ENCODE results near the gene TSPEAR. TPM values are rescaled to one million over a fixed set of nuclear protein-coding genes. Genes with fewer than 3 reads are reported as not detected.

The TSPEAR gene
- total RNA-seq, 1 donor from 2014 or later, result not detected

GRCh38 chr21:44732263-44732662 lies 20.9 kb upstream of the TSPEAR start:
- Mint-ChIP-seq H3K9me3 (ENCODE audit: unreplicated experiment) (peaks cover 11% of the 10 kb centered on the region), H3K4me1 (ENCODE audit: low read depth, unreplicated experiment) (peaks cover 2% of the 10 kb centered on the region), H3K27me3 (ENCODE audit: unreplicated experiment) (peaks cover 6% of the 10 kb centered on the region), H3K36me3 (ENCODE audit: unreplicated experiment) (peaks cover 31% of the 10 kb centered on the region), H3K4me3 (ENCODE audit: unreplicated experiment) (no peak overlapping the region), H3K27ac (ENCODE audit: unreplicated experiment) (peak overlapping the region; percentile 42)
- DNase-seq, result no peak
- TF ChIP-seq, protein P1, sequence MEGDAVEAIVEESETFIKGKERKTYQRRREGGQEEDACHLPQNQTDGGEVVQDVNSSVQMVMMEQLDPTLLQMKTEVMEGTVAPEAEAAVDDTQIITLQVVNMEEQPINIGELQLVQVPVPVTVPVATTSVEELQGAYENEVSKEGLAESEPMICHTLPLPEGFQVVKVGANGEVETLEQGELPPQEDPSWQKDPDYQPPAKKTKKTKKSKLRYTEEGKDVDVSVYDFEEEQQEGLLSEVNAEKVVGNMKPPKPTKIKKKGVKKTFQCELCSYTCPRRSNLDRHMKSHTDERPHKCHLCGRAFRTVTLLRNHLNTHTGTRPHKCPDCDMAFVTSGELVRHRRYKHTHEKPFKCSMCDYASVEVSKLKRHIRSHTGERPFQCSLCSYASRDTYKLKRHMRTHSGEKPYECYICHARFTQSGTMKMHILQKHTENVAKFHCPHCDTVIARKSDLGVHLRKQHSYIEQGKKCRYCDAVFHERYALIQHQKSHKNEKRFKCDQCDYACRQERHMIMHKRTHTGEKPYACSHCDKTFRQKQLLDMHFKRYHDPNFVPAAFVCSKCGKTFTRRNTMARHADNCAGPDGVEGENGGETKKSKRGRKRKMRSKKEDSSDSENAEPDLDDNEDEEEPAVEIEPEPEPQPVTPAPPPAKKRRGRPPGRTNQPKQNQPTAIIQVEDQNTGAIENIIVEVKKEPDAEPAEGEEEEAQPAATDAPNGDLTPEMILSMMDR (IDR thresholded peaks at IDR 0.05; ENCODE audit: partially characterized antibody, unreplicated experiment), result no peak

GRCh38 chr21:44730951-44731579 lies 19.7 kb upstream of the TSPEAR start:
- peaks cover 24% of the 10 kb centered on the region for H3K36me3 Mint-ChIP-seq (ENCODE audit: unreplicated experiment)
- peak overlapping the region; percentile 0 for H3K4me3 Mint-ChIP-seq (ENCODE audit: unreplicated experiment)

GRCh38 chr21:44730028-44730395 lies 18.6 kb upstream of the TSPEAR start:
- H3K4me3 Mint-ChIP-seq (ENCODE audit: unreplicated experiment), result no peak overlapping the region
- no peak for DNase-seq
- H3K9me3 Mint-ChIP-seq (ENCODE audit: unreplicated experiment), result peaks cover 9% of the 10 kb centered on the region
- no peak overlapping the region for H3K27ac Mint-ChIP-seq (ENCODE audit: unreplicated experiment)
- peaks cover 19% of the 10 kb centered on the region for H3K36me3 Mint-ChIP-seq (ENCODE audit: unreplicated experiment)
- TF ChIP-seq, protein P1 (IDR thresholded peaks at IDR 0.05; ENCODE audit: partially characterized antibody, unreplicated experiment), result no peak
- peaks cover 4% of the 10 kb centered on the region for H3K27me3 Mint-ChIP-seq (ENCODE audit: unreplicated experiment)
- H3K4me1 Mint-ChIP-seq (ENCODE audit: low read depth, unreplicated experiment), result peaks cover 5% of the 10 kb centered on the region

More at GRCh38 chr21:44730951-44731579, 19.7 kb upstream of the TSPEAR start:
- Mint-ChIP-seq H3K27ac (ENCODE audit: unreplicated experiment) (no peak overlapping the region), H3K9me3 (ENCODE audit: unreplicated experiment) (peaks cover 9% of the 10 kb centered on the region), H3K4me1 (ENCODE audit: low read depth, unreplicated experiment) (peaks cover 4% of the 10 kb centered on the region), H3K27me3 (ENCODE audit: unreplicated experiment) (peaks cover 4% of the 10 kb centered on the region)
- DNase-seq, result no peak
- TF ChIP-seq, protein P1 (IDR thresholded peaks at IDR 0.05; ENCODE audit: partially characterized antibody, unreplicated experiment), result no peak

DNA sequence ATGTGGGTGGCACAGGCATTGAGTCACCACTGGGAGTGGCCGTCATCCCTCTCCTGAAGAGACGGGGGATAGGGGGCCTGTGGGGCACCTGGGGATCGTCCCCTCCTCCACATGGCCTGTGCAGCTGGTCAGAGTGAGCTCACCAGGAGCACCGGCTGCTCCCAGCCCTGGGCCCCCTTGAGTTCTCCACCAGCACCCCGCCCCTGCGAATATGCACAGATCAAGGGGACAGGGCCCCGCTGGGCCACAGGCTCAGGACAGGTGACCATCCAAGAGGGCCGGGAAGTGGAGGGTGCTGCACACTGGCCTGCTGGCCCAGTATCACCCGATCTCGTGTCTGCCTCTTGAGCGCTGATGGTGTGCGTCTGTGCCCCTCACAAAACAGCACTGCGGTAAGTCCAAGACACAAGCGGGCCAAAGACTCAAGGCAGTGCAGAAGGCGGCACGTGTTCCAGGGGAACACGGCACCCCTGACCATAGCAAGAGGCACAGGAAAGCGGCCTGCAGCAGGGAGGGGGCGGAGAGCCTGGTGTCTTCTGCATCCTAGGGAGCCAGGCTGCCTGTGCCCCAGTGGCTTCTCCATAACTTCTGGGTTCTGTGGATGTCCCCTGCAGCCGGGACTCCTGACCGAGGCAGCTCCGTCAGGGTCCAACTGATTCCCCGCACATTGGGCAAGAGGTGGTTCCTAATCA lies 18.1 kb upstream of the TSPEAR start:
- peaks cover 4% of the 10 kb centered on the region for H3K27me3 Mint-ChIP-seq (ENCODE audit: unreplicated experiment)
- H3K27ac Mint-ChIP-seq (ENCODE audit: unreplicated experiment), result no peak overlapping the region
- H3K9me3 Mint-ChIP-seq (ENCODE audit: unreplicated experiment), result peaks cover 9% of the 10 kb centered on the region
- no peak for DNase-seq
- no peak overlapping the region for H3K4me3 Mint-ChIP-seq (ENCODE audit: unreplicated experiment)
- H3K36me3 Mint-ChIP-seq (ENCODE audit: unreplicated experiment), result peaks cover 19% of the 10 kb centered on the region
- peaks cover 5% of the 10 kb centered on the region for H3K4me1 Mint-ChIP-seq (ENCODE audit: low read depth, unreplicated experiment)
- TF ChIP-seq, protein P1 (IDR thresholded peaks at IDR 0.05; ENCODE audit: partially characterized antibody, unreplicated experiment), result no peak

GRCh38 chr21:44728716-44729115 lies 17.3 kb upstream of the TSPEAR start:
- Mint-ChIP-seq H3K27ac (ENCODE audit: unreplicated experiment) (no peak overlapping the region), H3K4me3 (ENCODE audit: unreplicated experiment) (no peak overlapping the region), H3K27me3 (ENCODE audit: unreplicated experiment) (peaks cover 4% of the 10 kb centered on the region), H3K4me1 (ENCODE audit: low read depth, unreplicated experiment) (peaks cover 8% of the 10 kb centered on the region), H3K9me3 (ENCODE audit: unreplicated experiment) (peaks cover 9% of the 10 kb centered on the region), H3K36me3 (ENCODE audit: unreplicated experiment) (peaks cover 19% of the 10 kb centered on the region)
- DNase-seq, result no peak
- TF ChIP-seq, protein P1 (IDR thresholded peaks at IDR 0.05; ENCODE audit: partially characterized antibody, unreplicated experiment), result no peak
